Measurements from ENCODE around the gene TEPSIN.

Gene TEPSIN

GRCh38 chr17:81197831-81198490 is 40.9 kb downstream of the TEPSIN start:
- DNase-seq (ENCODE audit: low read depth in 2 of 2): no peak

DNA sequence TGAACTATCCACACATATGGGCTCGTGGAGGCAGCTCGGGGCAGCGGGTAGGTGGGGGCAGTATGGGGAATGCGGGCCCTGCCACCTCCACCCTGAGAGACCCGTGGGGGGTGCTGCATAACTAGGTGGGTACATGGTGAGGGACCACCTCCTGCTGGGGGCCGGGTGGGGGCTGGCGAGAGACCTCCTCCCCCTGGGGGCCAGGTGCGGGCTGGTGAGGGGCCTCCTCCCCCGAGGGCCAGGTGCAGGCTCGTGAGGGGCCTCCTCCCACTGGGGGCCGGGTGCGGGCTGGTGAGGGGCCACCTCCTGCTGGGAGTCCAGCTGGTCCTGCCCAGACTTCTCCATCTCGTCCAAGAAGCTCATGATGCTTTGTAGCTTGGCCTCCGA is 41.5 kb downstream of the TEPSIN start:
- no peak for DNase-seq (ENCODE audit: low read depth in 2 of 2)

GRCh38 chr17:81196505-81197408 is 42.1 kb downstream of the TEPSIN start:
- DNase-seq (ENCODE audit: low read depth in 2 of 2): no peak

DNA sequence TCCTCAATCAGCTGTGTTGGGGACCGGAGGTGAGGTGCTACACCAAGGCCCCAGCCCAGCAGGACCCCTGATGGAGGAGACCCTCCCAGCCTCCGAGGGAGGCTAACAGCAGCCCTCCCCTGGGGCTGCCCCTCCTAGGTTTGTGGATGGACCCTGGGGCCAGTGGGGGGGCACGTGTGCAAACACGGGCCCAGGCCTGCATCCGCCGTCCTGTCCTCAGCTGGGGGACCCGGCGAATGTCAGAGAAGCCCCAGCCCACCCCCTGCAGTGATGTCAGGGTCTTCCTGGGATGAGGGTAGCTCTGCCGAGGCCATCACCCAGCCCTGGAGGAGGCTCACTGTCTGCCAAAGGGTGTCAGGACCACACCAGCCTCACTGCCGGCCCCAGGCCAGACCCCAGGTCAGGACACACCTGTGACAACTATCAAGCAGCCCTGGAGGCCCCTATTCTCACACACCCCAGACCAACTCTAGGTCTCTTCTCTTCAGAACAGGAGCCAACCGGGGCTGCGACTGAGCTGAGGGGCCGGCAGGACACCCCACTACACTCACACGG is 42.8 kb downstream of the TEPSIN start:
- DNase-seq (ENCODE audit: low read depth in 2 of 2): no peak

GRCh38 chr17:81194941-81195901 is 43.6 kb downstream of the TEPSIN start:
- no peak for DNase-seq (ENCODE audit: low read depth in 2 of 2)

DNA sequence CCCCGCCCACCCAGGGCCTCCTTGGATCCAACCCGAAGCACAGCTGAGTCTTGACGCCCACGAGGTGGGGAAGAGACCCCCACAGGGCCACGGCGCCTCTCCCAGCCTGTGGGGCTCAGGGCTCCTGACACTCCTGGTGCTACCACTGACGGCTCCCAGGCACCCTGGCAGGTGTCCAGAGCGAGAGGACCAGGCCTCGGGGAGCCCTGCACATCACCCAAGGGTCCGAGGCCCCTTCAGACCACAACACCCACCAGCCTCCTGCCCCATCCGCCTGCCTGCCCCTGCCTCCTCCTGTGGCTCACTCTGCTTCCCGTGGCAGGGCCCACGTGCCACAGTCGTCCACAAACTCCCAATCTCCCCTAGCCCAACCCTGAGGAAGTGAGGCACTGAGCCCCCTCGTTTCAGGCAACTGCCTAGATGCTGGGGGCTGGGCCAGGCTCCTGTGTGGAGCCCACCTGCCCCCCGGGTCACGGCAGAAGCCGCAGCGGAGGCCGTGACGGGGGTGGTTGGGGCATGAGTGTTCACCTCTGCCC is 44.6 kb downstream of the TEPSIN start:
- DNase-seq (ENCODE audit: low read depth in 2 of 2): no peak

- DNase-seq (ENCODE audit: low read depth in 2 of 2): no peak
Observed at GRCh38 chr17:81193470-81194224, 45.2 kb downstream of the TEPSIN start.

DNA sequence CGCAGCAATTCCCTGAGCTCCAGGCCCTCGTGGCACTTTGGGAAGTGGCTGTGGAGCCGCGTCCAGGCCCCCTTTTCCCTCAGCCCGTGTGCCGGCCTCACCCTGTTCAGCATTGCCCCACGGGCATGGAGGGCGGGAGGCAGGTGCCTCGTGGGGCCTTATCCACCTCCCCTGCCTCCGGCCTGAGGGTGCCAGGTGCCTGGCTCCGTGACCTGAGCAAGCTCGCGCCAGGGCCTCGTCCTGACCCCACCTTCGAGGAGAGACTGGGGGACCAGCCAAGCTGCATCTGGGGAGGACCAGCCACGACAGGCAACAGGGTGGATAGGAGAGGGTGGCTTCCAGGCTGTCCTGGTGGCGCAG is 45.8 kb downstream of the TEPSIN start:
- DNase-seq (ENCODE audit: low read depth in 2 of 2): no peak

DNA sequence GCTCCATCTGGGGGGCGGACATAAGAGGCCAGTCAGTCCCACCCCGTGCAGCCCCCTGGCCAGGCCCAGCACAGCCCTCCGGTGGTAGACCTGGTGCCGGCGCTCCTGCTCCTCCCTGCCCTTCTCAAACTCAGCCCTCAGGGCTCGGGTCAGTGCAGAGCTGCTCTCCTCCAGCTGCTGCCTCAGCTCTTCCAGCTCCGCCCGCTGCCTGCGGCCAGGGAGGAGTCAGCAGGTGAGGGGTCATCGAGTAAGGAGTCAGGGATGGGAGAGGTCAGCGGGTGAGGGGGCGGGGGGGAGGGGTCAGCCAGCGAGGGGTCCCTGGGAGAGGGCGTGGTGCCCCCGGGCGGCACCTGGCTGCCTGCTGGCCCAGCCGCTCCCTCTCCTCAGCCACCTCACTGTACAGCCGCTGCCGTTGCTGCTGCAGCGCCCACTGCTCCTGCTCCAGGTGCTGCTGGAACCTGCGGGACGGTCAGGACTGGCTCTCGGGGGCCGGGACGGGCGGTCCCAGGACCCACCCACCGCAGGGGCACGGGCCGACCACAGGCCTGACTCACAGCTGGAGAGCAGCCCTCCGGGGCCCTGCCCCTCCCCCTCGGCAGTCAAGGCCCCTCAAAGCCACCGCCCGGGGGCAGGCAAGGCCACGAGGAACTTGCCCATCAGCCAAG is 46.3 kb downstream of the TEPSIN start:
- no peak for DNase-seq (ENCODE audit: low read depth in 2 of 2)

DNA sequence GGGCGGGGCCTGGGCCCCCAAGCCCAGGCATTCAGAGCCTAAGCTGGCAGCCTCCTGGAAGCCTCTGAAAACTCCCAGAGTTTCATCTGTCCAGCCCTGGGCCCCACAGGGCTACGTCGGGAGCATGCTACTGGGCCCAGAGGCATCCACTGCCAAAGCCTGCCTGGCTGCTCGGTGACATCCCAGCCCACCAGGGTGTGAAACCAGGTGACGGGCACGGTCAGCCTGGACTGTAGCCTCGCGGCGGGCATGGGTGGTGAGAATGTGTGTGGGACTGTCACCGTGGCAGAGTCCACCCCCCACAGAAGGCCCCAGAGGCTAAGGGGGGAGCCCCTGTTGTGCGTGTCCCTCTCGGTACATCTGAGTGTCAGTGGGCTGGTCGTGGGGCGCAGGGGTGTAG is 47.2 kb downstream of the TEPSIN start:
- no peak for DNase-seq (ENCODE audit: low read depth in 2 of 2)

DNA sequence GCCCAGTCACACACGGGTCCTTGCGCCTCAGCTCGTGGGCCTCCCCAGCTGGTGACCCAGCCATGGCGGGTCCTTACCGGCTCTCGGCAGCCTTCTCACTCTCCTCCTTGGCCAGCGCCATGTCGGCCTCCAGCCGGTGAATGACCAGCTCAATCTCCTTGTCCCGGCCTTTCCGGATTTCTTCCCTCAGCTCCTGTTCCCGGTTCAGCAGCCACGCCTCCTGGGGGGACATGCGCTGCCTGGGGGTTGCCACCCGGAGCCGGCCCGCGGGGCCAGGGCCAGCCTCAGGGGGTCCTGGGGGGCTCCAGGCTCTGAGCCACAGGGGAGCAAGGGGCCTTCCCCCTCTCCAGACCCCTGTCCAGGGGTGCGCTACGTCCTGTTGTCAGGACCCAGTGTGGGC is 47.7 kb downstream of the TEPSIN start:
- DNase-seq (ENCODE audit: low read depth in 2 of 2): no peak

DNA sequence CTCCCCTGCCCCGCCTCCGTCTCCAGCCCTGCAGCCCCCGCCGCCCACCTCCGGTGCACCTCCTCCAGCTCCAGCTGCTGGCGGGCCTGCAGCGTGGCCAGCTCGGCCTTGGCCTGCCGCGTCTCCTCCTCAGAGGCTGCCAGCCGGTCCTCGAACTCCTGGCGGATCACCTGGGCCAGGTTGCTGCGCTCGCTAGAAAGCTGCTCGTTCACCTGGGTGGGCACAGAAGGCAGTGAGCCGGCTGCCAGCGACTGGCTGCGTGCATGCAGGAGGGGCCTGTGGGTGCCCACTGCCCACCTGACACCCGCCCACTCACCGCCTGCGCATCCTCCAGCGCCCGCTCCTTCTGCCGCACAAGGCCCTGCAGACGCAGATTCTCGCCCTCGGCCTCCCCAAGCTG is 48.3 kb downstream of the TEPSIN start:
- no peak for DNase-seq (ENCODE audit: low read depth in 2 of 2)

- DNase-seq (ENCODE audit: low read depth in 2 of 2): no peak
Observed at GRCh38 chr17:81189670-81190530, 49.0 kb downstream of the TEPSIN start.

DNA sequence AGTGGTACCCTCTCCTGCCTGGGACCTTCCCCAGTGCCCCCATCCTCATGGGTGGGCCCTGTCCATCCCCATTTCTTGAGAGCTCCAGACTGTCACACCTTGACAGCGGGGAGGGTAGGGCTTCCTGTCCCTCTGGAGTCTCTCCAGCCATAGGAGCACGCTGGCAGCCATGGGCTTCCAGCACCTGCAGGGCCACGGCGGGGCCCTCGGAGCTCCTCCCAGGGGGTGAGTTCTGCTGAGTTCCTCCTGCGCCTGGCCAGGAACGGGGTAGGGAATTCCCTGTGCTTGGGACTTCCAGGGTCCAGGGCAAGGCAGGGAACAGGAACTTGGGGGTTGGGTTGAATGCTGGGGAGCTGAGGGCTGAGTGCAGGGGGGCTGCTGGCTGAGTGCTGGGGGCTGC is 49.8 kb downstream of the TEPSIN start:
- DNase-seq (ENCODE audit: low read depth in 2 of 2): no peak

DNA sequence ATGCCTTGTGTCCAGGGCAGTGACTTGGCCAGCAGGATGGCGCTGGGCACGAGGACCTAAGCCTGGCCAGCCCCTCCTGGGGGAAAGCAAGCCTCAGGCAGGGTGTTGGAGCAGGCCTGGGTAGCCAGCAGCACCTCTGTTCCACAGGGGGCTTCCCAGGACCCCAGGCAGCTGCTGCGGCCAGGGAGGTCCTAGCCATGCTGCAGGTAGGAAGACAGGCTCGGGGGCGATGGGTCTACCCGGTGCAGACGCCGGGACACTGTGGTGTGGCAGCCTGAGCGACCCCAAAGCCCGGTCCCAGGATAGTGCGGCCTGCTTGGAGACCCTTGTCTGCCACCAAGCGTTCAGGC is 50.4 kb downstream of the TEPSIN start:
- no peak for DNase-seq (ENCODE audit: low read depth in 2 of 2)

- DNase-seq (ENCODE audit: low read depth in 2 of 2): no peak
Observed at GRCh38 chr17:81187586-81188490, 51.0 kb downstream of the TEPSIN start.

- no peak for DNase-seq (ENCODE audit: low read depth in 2 of 2)
Observed at GRCh38 chr17:81187120-81187519, 51.7 kb downstream of the TEPSIN start.

- DNase-seq (ENCODE audit: low read depth in 2 of 2): no peak
Observed at GRCh38 chr17:81186203-81186602, 52.7 kb downstream of the TEPSIN start.

Data from activated CD8-positive, alpha-beta memory T cell treated with anti-CD3 and anti-CD28 coated beads for 4 hours (primary cell).